Measurements from ENCODE around the gene ME3.
"Not testable (repeated sequence)": the region's sequence is repeated elsewhere in the genome, so short reads cannot be mapped to it uniquely, and the experiment has no call there.

ME3 gene

DNA sequence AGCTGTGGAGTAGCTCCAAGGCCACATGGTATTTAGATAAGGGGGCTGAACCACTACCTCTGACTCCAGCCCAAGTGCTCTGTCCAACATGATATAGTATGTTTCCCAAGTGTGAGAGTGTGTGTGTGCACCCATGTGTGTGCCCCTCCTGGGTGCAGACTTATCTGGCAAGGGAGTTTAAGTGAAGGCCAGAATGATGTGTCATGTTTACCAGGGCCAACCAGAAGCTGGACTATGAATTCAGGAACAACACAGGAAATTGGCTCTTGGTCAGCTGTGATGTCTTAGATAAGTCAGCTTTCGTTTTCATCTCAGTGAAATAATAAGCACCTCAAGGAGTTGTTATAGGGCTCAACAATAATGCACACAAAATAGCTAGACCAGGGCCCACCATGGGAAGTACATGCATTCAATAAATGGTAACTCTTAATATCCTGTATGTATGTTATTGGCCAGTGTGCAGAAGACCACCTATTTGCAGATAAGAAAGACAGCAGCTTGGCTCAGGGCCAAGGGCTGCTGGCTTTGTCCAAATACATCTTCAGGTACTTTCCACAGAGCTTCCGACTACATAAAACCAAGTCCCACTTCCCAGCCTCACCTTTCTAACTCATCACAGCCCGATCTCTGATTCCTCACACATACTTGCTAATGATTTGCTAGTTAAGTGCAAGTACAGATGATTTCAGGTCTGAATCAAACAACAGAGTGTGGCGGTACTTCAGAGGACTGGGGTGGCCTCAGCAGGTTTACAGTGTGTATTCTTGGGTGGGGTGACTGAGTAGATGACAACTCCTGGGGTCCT, 120.9 kb downstream of the ME3 start:
- DNase-seq = no peak

DNA sequence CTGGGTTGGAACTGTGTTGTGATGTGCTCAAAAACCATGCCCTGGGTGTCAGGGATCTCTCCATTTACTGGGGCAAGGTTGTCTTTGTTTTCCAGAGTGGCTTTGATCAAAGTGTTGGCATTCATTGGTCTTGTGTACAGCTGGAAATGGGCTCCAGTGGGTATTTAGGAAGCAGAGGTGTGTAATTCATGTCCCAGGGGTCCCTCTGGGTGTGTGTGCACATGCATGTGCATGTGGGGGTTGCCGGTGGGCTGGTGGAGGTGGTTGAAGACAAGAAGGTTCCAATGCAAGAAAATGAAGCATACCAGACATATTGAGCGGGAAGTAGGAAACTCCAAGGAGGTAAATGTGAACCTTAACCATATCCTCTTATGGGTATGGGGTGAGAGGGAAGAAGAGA, 121.7 kb downstream of the ME3 start:
- DNase-seq = no peak

DNA sequence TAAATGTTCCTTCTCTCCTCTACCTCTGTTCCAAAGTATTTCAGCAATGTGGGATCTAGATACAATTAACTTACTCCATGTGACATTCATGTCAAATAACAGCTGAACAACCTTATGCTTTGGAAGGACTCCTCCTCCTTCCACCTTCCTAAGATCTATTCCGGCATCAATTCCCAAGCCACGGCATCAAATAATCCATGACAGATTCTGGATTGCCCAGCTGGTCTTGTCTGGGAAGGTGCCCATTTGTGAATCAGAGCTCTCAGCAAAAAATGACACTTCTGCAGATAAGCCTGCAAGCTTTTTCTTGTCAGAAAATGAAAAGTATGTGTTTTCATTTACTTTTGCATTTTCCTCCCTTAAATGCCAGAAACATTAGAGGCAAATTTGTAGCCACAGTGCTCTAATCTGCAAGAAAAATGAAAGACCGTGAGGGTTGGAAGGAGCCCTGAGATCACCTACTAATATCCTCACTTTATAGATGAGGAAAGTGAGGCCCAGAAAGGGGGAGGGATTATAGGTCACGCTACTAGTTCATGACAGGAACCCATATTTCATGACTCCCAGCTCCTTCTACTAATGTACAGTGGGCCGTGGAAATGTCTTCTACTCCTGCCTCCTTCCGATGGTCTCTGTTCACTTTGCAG, 124.0 kb downstream of the ME3 start:
- no peak for DNase-seq

DNA sequence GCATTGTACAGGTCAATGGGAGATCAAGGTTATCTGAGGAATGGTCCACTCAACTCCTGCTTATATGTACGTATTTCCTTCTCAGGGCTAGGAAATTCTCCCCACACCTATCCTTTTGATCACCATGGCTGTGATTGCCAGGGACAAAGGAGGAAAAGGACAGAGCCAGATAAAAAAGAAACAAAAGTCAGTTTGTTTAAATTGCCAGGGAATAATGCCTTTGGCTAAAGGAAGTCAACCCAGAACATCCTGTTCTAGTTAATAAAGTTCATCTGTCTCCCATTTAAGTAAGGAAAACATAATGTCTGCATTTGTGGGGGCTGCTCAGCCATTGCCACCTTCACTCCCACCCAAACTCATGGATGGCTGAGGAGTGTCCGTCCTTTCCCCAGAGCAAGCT, 124.7 kb downstream of the ME3 start:
- DNase-seq = no peak

DNA sequence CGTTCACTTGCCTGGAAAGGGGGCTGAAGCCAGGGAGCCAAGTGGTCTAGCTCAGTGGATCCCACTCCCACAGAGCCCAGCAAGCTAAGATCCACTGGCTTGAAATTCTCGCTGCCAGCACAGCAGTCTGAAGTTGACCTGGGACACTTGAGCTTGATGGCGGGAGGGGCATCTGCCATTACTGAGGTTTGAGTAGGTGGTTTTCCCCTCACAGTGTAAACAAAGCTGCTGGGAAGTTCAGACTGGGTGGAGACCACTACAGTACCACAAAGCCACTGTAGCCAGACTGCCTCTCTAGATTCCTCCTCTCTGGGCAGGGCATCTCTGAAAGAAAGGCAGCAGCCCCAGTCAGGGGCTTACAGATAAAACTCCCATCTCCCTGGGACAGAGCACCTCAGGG, 131.1 kb downstream of the ME3 start:
- DNase-seq = not testable (repeated sequence)

DNA sequence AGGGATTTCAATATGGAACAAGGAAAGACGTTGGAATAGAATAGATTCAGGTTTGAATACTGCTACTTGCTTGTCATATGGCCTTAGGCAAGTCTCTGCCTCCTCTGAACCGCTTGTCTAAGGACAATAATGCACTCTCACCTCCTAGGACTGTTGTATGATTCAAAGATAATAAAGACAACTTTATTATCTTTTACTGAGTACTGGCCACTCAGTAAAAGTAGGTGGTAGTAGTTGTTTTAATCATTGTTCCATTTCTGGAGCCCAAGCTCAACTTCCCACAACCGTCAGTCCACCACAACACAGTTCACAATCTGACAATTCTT, 134.2 kb downstream of the ME3 start:
- DNase-seq = no peak

DNA sequence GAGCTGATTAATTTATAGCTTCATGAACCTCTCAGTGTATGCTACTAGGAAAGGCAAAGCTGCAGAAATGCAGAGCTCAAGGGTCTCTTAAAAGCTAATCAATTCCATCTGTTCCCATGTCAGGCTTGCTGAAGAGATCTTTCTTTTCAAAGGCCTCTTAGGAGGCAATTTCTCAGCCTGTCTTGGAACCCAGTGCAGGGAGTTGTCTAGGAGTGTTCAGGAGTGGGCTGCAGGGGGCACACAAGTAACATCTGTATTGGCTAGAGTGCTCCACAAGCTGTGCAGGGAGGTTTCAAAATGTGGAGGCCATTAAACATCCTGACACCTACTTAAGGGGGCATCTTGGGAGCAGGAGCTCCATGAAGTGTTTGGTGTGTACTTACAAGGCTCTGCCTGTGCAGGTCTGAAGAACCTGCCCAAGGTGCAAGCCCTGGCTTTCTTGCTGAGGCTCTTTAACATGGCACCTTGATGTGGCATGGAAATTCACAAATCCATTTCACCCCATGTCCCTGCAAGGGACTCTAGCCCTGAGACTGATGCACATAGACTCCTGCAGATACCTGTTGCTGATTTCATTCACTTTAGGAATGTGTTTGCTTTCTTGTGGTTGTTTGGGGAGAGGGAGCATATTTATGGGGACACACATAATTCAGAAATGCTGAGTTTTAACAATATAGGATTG, 134.7 kb downstream of the ME3 start:
- no peak for DNase-seq

DNA sequence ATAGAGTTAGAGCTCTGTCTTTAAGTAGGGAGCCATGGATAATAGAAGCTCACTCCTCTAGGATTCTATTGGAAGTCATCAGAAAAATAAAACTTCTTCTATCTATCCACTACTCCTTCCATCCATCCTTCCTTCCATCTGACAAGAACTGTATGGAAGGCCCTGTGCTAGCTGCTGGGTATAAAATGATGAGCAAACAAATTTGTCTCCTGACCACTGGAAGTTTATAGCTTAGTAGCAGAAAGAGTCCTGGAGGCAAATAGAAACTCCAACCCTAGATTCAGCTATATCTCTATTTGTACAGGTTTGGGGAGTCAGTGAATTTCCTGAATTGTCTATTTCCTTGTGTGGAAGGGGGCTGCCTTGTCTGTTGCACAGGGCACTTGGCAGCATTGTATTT, 136.6 kb downstream of the ME3 start:
- DNase-seq = no peak

DNA sequence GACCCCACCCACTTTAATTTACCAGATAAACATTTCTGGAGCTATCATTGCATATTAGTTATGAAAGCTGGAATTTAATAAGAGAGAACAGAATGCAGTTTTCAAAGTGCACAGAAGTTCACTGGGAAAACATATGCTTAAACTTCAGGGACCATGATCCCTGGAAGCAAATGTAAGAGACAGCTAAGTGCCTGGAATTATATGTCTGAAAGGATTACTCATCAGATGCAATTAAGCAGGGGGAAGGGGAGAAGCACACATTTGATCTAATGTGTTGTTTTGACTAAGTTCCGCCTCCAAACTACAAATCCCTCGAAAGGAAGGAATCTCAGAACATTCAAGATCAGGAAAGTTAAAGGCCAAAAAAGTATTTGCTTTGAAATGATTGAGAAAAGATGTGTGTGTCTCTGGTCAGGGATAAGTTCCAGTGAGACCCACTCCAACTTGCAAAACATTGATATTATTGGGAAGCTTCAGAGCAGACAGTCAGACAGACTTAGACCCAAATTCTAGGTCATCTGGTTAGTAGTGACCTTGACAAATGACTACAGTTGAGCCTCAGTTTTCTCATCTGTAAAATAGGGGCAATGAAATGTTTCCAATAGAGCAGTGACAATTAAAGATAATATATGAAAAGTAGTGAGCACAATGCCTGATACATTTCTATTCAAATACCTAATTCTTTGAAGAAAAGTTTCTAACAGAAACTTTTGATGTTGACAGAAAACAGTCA, 147.6 kb downstream of the ME3 start:
- DNase-seq = no peak

DNA sequence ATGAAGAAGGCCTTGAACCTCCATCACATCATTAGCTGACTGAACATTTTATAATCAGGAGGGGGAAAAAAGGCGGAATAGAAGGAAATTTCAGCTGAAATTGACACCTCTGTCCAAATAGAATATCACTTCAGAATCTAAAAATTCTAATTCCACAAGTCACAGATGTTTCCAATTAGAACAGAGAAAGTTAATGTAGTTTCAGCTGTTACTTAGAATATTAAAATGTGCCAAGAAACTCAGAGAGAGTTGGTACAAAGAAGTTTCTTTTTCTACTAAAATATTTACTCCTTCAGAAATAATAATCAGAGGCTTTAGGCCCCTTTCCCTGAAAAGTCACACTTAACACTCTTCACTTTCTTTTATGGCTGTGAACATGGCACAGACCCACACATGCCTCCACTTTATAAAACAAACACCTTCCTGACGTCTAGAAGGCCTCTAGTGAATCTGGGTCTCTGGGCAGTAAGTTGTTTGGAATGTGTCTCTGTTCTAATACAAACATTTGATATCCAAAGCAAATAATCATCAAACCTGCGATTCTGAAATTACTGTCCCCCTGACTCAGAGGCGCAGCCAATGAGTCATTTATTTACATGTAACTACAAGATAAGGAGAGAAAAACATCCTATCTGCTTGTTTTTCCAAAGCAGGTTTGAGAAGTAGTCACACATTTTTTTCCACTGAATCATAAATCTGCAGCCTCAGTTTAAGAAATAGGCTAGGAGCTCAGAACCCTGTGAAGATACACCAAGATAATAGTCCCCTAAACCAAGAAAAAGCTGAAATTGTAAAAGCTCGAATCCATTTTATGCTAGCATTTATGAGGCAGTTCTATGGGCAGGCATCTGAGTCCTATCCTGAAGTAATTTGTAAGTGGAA, 148.4 kb downstream of the ME3 start:
- no peak for DNase-seq

DNA sequence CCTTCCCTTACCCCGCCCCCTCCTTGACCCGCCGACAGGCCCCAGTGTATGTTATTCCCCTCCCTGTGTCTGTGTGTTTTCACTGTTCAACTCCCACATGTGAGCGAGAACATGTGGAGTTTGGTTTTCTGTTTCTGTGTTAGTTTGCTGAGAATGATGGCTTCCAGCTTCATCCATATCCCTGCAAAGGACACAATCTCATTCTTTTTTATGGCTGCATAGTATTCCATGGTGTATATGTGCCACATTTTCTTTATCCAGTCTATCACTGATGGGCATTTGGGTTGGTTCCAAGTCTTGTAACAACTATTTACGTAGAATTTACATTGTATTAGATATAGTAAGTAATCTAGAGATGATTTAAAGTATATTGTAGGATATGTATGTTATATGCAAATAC, 149.9 kb downstream of the ME3 start:
- not testable (repeated sequence) for DNase-seq

DNA sequence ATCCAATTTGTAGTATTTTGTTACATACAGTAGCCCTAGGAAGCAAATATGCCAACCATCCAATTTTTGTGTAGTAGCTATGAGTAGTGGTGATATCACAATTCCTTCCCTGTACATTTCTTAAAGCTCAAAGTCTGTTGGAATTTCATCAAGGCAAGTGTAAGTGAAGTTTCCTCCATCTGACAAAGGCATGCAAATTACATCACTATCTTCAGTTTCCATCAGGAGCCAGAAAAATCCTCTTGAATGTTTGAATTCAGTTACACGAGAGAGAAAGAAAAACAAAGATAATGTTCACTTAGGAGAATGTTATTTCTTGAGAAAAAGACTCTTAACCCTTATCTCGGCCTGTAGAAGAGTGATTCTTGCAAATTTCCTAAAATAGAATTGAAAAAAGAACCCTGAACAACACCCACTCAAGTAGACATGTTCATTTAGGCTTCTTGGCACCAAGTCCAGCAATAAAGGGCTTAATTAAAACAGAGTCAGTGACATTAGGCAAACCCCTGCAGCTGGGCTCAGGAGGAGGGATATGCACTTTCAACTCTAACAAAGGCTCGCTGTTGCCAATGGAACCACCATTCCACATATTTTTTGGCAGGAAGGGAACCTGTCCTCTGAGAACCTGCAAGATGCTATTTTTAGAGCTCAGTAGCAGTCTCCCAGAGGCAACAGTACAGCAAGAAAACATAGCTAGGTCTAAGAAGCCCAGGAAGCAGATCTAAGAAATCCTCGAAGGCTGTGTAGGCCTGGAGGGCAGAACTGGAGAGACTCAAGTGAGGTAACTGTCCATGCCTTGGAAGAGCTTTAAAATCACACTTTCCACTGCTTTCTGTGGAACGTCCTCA, 153.1 kb downstream of the ME3 start:
- no peak for DNase-seq

DNA sequence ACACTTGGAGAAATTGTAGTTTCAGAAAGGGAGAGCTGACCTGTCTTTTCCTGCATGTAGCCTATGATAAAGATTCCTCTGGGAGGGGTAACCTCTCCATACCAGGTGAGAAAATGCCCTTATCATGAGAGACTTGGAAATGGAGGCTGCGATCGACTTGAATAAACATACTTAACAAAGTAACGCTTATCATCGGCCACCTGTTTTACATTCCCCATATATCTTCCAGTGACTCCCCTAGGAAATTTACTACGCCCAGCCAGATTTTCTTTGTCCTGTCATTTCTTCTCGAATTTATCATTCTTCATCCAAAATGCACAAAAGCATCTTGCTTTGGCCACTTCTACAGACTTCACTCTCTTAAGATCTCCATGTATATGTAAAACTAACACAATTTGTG, 154.2 kb downstream of the ME3 start:
- DNase-seq = no peak

DNA sequence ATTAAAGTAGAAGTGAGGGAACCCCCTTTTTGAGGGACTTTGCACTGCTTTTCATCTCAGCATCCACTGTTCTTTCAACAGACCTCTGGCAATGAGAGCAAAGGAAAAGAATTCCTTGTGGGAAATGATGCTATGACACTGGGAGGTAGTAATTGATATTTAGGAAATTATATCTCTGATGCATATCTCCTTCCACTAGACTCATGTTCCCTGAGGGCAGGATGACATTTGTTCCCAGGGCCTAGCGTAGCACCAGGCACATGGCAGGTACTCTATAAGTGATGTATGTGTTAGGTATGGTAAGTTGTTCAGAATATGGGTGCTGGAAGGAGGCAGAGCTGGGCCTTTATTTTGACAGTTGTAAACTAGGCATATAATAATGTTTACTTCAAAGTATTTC, 154.9 kb downstream of the ME3 start:
- no peak for DNase-seq

DNA sequence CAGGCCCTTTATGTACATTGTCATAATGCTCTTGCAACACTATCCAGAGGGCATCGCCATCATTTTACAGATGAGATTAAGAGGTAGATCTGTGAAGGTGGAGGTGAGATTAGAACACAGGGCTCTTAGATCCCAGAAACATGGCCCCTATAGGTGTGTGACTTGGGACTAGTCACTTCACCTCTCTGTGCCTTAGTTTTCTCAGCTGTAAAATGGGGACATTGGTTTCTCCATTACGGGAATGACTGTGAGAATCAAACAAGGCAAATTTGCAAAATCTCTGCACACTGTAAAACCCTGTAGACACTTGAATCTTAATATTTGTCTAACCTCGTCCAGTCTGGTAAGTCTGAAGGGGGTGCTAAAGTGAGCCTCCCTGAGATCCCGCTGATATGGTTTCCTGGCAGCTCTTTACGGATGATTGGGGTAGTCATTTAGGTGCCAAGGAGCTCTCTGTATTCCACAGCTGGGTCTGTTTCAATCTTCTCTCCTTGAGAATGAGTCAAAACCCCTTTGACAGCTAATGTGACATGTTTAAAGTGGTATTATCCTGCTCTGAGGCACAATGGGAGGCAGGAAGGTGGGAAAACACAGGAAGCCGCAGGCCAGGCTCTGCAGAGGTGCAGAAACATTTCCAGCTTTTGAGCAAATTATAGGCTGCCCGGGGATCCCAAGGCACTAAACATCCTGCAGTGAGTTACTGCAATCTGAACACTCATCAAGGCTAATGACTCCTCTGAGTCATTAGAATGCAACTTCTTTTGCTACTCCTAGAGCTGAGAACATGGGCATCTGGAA, 156.9 kb downstream of the ME3 start:
- no peak for DNase-seq

DNA sequence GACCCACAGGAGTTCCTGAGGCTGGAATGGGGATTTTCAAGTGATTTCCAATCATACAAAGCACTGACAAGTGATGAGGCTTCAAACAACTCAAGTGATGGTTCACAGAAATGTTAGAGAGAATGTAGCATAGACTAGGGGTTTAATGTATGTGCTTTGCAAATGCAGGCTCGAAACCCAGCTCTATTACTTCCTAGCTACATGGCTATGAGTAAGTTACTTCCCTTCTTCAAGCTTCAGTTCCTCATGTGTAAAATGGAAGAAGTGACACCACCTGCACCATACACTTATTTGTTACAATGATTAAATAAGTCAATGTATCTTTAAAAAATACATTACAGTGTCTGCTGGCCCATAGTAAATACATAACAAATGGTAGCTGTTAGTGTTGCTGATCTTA, 158.0 kb downstream of the ME3 start:
- no peak for DNase-seq

DNA sequence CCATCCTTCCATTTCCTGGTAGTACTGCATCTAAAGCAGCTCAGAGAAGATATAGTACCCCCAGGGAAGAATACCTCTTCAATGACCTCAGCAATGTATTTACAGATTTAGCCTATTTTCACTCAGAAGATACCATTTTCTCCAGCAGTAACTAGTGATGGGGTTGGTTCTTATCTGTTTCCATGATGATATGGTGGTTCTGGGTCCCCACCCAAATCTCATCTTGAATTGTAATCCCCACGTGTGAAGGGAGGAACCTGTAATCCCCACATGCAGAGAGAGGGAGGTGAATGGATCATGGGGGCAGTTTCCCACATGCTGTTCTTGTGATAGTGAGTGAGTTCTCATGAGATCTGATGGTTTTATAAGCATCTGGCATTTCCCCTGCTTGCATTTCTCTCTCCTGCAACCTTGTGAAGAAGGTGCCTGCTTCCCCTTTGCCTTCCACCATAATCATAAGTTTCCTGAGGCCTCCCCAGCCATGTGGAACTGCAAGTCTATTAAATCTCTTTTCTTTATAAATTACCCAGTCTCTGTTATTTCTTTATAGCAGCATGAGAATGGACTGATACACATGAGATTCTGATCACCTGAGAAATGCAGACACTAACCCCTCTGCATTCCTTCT, 158.6 kb downstream of the ME3 start:
- DNase-seq = no peak

DNA sequence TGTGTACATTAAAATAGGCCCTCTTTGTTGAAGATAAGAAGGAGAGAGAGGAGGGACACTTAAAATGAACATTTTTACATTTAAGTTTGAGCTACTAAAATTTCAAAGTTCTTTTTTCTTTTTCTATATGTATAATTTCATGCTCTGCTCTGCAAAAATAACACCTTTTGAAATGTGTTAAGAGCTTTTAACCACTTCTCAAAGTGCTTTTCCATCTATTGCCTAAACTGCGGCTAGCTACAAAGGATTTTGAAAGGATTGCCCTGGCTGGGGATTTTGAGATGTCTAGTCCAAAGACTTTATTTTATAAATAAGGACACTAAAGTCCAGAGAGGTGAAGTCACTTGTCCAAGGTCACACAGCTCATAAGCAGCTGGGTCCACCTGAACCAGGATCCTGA, 159.3 kb downstream of the ME3 start:
- no peak for DNase-seq

DNA sequence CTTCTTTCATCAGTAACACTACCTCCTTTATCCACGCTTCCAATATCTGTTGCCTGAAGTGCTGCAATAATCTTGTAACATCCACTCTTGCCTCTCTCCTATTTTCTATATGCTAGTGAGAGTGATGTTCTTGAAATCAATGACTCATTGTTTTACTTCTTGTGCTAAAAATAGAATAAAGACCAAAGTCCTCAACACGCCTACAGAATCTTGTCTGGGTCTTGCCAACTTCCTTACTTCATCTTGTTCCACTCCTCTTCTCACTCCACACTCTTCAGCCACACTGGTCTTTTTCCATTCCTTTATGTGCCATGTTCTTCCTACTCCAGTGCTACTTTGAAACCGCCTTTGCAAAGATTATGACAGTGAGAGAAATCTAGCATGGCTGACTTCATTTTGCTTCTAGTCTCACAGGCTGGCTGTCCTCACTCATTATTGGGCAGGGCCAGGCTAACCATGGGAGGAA, 161.3 kb downstream of the ME3 start:
- no peak for DNase-seq

DNA sequence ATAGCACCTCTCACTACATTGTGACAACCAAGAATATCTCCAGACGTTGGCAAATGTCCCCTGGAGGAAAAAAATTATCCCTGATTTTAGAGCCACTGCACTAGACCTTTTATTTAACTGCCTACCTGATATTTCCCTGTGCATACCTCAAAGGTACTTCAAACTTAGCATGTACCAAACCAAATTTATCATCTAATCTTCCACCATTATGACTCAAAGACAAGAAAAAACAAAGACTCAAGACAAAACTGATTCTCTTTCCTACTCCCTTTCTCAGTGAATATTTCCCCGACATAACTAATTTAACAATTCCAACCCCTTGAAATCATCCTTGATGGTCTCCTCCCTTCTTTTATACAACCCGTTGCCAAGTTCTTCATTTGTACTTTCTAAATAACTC, 161.7 kb downstream of the ME3 start:
- no peak for DNase-seq
